Hepatic stellate cell (primary cell): Measurements from ENCODE around the gene LCOR.
A peak's percentile ranks its signal among the peaks of the same experiment; 100 is the strongest.

Experiments used
- DNase-seq: peaks from one replicate; pipeline ENCODE4 v3.0.0; 2011; ENCODE audit warnings: low spot score

Gene LCOR

GRCh38 chr10:97012470-97012869 lies 180.4 kb downstream of the LCOR start:
- DNase-seq, result no peak

- no peak for DNase-seq
Measured at GRCh38 chr10:97013568-97013967, 181.5 kb downstream of the LCOR start.

DNA sequence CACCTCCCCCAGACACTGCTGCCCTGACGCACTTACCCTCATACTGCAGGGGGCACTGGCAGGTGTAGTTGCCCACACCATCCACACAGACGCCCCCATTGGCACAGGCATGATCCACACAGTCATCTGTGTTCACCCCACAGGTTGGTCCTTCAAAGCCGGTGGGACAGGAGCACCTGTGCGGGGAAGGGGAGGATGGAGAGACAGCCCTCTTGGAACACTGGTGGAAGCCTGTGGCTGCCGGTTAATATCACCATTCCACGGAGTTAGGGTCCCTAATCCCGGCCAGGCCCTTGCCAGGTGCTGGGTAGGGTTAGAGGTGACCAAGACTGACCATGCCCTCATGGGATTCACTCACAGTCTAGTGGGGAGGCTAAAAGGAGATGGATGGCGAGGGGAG lies 181.9 kb downstream of the LCOR start:
- DNase-seq, result no peak

- no peak for DNase-seq
Measured at GRCh38 chr10:97015240-97015639, 183.1 kb downstream of the LCOR start.

- DNase-seq, result peak; percentile 44
Measured at GRCh38 chr10:97016728-97017473, 184.8 kb downstream of the LCOR start.

DNA sequence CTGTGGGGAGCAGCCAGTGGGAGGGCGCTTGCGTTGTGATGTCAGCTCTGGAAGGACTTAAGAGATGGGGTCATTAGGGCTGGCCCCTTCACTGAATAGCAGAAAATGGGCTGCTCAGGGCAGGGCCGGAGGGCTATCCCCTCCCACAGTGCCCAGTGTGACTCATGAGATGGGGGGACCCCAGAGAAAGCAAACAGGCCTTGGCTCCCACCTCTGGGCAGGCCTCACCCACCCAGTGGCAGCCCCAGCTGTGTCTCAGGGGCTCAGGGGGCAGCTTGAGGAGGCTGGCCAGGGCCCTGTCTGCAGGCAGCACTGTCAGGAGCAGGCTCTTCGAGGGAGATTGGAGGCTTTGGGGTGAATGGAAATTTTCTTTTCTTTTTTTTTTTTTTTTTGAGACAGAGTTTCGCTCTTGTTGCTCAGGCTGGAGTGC lies 185.4 kb downstream of the LCOR start:
- no peak for DNase-seq

- no peak for DNase-seq
Measured at GRCh38 chr10:97018251-97019212, 186.4 kb downstream of the LCOR start.

DNA sequence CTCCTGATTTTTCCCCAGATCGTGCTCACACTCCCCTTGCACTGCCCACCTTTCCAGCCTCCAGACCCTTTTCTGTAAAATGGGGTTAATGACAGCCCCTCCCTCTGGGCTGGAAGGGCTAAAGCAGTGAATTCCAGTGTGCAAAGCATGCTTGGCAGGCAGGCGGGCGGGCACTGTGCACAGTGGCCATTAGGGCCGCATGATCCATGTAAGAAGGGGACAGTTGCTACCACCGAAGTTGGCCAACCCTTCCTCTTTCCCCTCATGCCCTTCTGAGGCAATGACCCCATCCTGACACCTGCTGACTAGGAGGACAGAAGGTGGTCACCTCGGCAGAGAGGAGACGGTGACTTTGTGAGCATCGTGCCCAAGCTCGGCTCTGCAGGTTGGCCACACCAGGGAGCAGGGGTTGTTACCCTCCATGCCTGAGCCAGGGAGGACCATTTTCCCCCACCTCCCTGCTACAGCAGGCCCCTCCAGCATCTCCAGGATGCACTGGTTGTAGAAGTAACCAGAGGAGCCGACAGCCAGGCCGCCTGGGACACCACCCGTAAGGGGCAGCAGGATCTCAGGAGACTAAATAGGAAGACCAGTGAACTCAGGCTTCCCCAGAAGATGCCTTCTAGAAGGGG lies 187.2 kb downstream of the LCOR start:
- no peak for DNase-seq

DNA sequence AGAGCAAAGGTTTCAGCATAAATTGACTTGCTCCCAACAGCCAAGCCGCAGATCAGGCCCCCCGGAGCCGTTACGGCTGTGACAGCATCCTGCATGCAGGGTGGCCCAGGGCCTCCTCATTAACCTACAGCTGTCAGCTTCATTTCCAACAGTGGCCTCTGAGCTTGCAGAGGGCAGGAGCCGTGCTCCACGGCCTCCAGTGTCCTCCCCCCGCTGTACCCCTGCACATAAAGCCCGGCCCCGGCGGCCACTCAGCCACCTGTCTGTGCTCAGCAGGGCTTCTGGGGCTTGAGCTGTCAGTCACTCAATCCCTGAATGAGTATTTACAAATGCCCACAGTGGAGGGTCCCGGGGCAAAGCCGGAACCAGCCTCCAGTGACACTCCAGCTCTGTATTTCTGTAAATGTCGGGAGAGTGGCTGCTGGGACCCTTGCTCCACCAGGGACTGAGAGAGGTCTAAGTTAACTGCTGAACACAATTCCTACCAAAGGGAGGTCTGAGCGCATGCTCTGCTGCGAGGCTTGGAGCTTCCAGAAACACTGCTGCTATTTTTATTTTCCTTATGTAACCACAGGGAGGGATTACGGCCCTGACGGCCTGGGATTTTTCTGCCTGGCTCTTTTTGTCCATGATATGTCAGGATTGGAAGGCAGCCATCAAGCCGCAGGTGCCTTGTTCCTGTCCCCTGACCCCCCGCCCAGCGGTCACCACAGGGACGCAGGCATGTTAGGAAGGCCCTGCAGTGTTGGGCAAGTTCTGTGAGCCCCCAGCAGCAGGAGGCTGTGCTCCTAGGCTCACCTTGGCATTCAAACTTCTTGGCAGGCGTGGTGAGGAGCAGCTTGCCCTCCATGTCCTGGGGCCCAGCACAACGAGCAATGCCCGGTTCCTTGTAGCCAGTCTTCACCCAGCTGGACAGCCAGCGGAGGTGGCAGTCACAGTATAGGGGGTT lies 188.6 kb downstream of the LCOR start:
- DNase-seq, result peak; percentile 81

DNA sequence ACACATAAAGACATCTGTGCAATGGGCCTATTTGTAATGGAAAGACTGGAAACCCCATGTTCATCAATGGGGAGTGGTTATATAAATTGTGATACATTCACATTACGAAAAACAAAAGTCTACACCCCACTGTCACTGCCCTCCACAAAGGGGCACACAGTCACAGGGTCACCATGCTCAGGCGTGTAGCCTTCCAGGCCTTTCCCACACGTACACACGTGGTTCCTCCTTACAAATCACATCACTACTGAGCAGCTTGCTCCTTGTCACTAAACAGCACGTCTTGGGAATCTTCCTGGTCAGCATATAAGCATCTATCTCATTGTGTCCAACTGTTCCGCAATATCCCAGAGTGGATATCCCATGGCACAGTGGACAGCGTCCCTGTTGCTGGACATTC lies 190.5 kb downstream of the LCOR start:
- no peak for DNase-seq

DNA sequence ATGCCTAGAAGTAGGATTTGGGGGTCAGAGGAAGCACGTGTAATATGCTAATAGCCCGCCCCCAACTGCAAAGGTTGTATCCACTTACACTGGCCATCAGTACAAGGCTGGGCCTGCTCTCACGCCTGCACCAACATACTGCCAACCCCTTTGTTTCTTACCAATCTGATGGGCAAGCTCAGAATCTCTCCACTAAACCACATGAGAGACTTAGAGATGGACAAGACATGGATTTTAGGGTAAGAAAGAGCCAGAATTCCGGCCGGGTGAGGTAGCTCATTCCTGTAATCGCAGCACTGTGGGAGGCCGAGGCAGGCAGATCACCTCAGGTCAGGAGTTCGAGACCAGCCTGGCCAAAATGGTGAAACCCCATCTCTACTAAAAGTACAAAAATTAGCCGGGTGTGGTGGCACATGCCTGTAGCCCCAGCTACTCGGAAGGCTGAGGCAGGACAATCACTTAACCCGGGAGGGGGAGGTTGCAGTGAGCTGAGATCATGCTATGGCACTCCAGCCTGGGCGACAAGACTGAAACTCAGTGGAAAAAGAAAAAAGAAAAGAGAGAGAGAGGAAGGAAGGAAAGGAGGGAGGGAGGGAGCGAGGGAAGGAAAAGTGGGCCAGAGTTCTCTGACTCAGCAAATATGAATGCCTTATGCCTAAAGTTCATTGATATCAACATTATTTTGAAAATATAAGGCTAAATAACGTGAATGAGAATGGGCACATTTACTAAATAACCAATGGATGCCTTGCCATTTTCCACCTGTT lies 191.5 kb downstream of the LCOR start:
- no peak for DNase-seq

DNA sequence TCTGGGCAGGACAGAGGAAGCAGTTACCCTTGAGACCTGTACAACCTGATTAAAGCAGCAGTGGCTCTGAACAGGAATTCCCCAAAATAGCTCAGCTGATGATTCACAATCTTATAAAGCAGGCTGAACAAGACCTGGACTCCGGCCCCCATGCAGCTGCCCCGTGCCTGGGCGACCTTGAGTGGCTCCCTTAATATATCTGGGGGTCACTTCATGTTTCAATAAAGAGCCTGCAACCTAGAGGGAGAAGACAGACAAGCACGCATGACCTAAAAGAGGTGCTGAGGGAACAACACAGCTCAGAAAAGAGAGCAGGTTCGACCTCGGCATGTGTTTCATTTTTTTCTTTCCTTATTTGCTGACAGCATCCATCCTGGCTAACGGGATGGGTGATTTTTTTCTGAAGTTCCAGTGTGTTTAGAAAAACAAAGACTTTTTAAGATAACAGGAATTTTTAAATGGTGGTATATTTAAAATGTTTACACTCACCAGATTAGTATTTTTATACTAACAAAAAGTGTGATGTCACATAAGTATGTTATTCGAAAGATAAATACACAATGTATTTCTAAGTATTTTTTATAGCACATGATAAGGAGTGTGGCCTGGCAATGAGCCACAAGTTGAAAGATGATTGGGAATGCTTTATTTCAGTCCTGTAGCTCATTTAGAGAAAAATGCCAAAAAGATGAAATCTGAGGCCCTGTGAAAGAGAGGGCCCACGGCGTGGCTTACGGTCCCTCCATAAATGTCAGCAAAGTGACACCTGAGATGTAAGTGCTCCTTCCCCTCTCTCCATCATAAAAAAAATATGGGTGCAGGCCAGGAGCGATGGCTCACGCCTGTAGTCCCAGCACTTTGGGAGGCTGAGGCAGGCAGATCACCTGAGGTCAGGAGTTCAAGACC lies 192.3 kb downstream of the LCOR start:
- DNase-seq, result peak; percentile 69

DNA sequence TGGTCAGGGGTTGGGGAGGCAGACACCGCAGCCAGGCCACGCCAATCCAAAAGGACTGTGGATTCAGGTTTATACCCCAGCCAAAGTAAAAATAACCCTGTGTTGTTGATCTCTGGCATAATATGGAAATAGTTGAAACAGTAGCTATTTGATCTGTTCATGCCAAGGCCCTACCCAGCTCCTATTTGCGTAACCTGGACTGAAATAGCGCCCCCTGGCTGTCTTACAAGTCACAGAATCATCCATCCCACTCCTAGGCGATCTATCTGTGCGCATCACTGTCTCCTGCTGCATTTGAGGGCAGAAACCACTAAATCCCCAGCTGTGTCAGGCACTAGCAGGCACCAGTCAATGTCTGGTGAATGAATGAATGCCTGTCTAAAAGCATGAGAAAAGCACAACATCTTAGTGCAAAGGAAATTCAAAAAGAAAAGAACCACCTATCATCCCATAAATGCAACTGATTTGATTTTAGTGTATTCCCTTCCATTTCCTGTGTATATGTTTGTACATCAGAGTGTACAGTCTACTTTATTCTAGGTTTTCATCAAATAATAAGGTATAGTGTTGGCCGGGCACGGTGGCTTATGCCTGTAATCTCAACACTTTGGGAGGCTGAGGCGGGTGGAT lies 193.6 kb downstream of the LCOR start:
- DNase-seq, result no peak

DNA sequence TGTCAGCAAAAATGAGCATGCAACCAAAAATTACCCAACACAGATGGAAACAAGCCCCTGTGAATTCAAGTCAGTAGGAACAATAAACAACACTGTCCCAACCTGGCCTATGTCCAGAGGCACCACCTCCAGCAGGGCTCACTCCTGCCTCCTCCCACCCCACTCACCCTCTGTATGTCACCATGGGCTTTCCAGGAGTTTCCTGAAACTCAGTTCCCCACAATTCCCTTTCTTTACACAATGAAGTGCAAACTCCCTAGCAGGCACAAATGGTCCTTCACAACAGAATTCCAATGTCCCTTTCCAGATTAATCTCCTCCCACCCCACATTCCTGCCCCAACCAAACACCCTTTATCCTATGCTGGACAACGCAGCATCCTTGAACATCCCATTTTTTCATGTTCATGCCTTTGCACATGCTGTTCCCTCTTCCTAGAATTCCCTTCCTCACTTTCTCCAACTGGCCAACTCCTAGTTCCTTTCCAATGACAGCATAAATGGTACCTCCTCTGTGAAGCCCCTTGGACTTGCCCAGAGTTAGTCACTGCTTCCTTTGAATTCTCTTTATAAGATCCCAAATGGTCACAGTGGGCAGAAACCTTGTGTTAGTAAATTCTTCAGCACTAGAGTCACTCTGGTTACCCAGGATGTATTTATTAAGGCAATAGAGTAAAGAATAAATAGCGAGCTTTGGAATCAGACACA lies 196.2 kb downstream of the LCOR start:
- peak; percentile 74 for DNase-seq

GRCh38 chr10:97028832-97029178 lies 196.7 kb downstream of the LCOR start:
- no peak for DNase-seq

- DNase-seq, result no peak
Measured at GRCh38 chr10:97029271-97029670, 197.2 kb downstream of the LCOR start.

DNA sequence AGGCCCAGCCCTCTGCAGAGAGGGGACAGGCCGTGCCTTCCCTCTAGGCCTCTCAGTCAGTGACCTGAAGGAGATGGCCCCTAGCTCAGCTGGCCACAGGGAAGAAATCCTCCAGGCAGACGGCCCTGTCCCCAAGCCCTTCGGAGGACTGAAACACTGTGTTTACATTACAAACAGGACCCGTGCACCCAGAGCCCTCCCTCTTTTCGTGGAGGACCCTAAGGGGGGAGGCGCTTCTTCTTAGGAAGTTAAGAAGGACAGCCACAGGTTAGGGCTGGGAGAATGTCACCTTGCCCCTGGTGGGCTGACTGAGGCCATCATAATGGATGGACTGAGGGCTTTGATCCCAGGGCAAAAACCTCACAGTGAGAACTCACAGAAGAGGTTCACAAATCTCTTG lies 198.8 kb downstream of the LCOR start:
- DNase-seq, result no peak

GRCh38 chr10:97031459-97031858 lies 199.4 kb downstream of the LCOR start:
- DNase-seq, result no peak

DNA sequence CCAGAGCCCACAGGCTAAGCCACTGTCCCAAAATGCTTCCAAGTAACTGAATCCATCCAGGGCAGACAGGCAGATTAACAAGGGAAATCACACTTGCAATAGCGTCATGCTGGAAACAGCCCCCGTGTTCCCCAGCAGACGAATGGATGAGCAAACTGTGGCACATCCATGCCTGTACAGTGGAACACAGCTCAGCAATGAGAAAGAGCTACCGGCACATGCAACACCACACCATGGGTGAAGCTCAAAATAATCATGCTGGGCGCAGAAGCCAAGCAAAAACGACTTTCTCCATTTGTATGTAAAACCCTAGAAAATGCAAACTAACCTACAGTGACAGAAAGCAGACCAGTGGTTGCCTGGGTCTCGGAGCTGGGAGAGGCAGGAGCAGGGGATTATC lies 200.5 kb downstream of the LCOR start:
- no peak for DNase-seq
